GM21447 (cell line): ENCODE results near the gene SFPQ.
"Not testable (repeated sequence)": the region's sequence is repeated elsewhere in the genome, so short reads cannot be mapped to it uniquely, and the experiment has no call there.

Experiments
- ATAC-seq: cut with Tn5 transposase; IDR thresholded peaks from one replicate; pipeline ENCODE4 v1.9.1; 2021; ENCODE audit not compliant: unreplicated experiment

The SFPQ gene

DNA sequence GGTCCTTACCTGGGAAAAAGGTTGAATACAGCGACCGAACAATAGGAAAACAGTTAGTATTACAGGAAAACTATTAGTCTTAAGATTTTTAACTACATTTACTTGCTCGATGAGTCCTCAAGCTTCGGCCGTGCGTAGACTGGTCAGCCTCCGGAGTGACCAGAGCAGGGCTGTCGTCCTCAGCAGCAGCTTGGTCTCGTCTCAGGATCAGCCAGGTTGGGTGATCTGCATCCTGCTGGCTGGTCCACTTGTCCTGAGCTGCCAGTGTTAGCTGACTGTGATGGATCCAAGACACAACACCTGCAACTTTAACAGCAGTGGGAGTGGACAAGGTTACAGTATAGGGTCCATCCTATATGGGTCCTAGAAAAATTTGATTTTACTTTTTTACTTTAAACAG lies 50.2 kb downstream of the SFPQ start:
- ATAC-seq = not testable (repeated sequence)

GRCh38 chr1:35142294-35142693 lies 50.7 kb downstream of the SFPQ start:
- not testable (repeated sequence) for ATAC-seq

DNA sequence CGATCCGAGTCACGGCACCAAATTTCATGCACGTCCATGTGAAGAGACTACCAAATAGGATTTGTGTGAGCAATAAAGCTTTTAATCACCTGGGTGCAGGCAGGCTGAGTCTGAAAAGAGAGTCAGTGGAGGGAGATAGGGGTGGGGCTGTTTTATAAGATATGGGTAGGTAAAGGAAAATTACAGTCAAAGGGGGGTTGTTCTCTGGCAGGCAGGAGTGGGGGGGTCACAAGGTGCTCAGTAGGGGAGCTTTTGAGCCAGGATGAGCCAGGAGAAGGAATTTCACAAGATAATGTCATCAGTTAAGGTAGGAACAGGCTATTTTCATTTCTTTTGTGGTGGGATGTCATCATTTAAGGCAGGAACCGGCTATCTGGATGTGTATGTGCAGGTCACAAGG lies 55.4 kb downstream of the SFPQ start:
- not testable (repeated sequence) for ATAC-seq

- no peak for ATAC-seq
These were observed 56.2 kb downstream of the SFPQ start for GRCh38 chr1:35136780-35137179.
